ENCODE measurements around the gene UCHL5.

The UCHL5 gene

DNA sequence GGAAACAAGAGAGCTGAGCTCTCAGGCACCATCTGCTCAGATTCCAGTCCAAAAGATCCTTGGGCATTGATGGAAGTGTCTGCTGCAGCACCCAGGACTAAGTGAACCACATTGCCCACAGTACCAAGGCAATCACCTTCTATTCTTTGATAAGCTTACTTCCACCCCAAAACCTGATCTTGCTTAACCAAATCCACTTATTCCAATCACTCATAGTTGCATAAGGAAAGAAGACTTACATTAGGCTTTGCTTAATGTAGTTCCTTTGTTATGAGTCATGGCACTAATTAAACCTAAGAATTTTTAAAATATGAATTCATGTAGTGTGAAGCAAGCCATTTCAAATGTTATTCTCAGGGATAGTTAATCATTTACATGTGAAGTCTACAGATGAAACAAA lies 84.5 kb downstream of the UCHL5 start:
- Histone ChIP-seq H3K9ac (ENCODE audit: low read depth, low read length) (no peak overlapping the region), H3K36me3 (ENCODE audit: control insufficient read depth, insufficient read depth, low read length) (no peaks in the 10 kb centered on the region), H3K27me3 (ENCODE audit: control insufficient read depth, insufficient read depth, low read length) (no peaks in the 10 kb centered on the region), H3K4me3 (ENCODE audit: low read depth, low read length) (no peak overlapping the region), H3K9me3 (ENCODE audit: control insufficient read depth, insufficient read depth, low read length) (no peaks in the 10 kb centered on the region), H3K4me1 (ENCODE audit: control insufficient read depth, insufficient read depth, low read length) (peaks cover 6% of the 10 kb centered on the region)

DNA sequence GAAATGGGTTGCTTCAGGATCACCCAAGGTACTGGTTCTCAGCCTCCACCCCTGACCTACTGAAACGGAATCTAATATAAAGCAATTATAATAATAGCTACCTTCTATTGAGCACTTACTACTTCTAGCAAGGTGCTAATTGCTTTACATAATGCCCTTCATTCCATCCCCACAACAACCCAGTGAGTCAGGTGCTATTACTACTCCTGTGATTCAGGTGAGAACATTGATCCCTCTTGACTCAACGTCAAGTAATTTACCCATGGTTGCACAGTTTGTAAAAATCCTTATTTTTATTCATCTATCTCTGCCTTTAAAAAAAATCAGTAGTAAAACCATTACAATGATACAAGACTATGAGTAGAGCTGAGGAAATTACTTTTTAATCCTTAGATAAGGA lies 85.2 kb downstream of the UCHL5 start:
- no peaks in the 10 kb centered on the region for H3K27me3 ChIP-seq (ENCODE audit: control insufficient read depth, insufficient read depth, low read length)
- peaks cover 6% of the 10 kb centered on the region for H3K4me1 ChIP-seq (ENCODE audit: control insufficient read depth, insufficient read depth, low read length)
- H3K4me3 ChIP-seq (ENCODE audit: low read depth, low read length) = no peak overlapping the region
- no peaks in the 10 kb centered on the region for H3K9me3 ChIP-seq (ENCODE audit: control insufficient read depth, insufficient read depth, low read length)
- H3K36me3 ChIP-seq (ENCODE audit: control insufficient read depth, insufficient read depth, low read length) = no peaks in the 10 kb centered on the region
- H3K9ac ChIP-seq (ENCODE audit: low read depth, low read length) = no peak overlapping the region

DNA sequence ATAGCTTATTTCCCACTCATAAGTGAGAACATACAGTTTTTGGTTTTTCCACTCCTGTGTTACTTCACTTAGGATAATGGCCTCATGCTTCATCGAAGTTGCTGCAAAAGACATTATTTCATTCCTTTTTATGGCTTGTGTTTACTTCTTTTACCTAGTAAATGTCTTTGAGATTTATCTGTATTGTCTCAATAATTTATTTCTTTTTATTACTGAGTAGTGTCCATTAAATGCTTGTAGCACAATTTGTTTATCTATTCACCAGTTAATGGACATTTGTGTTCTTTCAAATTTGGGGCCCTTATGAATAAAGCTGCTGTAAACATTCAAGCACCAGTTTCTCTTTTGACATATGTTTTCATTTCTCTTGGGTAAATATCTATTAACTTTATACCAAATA lies 86.0 kb downstream of the UCHL5 start:
- Histone ChIP-seq H3K9ac (ENCODE audit: low read depth, low read length) (no peak overlapping the region), H3K4me1 (ENCODE audit: control insufficient read depth, insufficient read depth, low read length) (peaks cover 6% of the 10 kb centered on the region), H3K9me3 (ENCODE audit: control insufficient read depth, insufficient read depth, low read length) (no peaks in the 10 kb centered on the region), H3K4me3 (ENCODE audit: low read depth, low read length) (no peak overlapping the region), H3K36me3 (ENCODE audit: control insufficient read depth, insufficient read depth, low read length) (no peaks in the 10 kb centered on the region), H3K27me3 (ENCODE audit: control insufficient read depth, insufficient read depth, low read length) (no peaks in the 10 kb centered on the region)

DNA sequence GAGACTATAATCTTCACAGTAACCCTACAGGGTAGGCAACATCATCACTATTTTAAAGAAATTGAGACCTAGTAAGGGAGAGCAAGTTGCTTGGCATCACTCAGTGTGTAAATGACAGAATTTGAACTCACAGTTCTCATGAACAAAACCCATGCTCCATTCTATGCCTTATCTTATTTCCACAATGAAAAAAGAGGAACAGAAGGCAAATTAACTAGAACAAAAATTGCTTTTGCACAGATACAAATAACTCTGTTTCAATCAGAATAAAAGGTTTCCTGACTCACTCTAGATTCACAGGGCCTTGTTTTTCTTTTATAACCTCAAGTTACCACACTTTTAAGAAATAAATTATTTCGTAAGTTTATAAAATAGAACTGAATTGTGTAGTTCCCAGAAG lies 90.1 kb downstream of the UCHL5 start:
- no peak overlapping the region for H3K9ac ChIP-seq (ENCODE audit: low read depth, low read length)
- no peaks in the 10 kb centered on the region for H3K9me3 ChIP-seq (ENCODE audit: control insufficient read depth, insufficient read depth, low read length)
- no peaks in the 10 kb centered on the region for H3K36me3 ChIP-seq (ENCODE audit: control insufficient read depth, insufficient read depth, low read length)
- no peaks in the 10 kb centered on the region for H3K4me1 ChIP-seq (ENCODE audit: control insufficient read depth, insufficient read depth, low read length)
- no peak overlapping the region for H3K4me3 ChIP-seq (ENCODE audit: low read depth, low read length)
- H3K27me3 ChIP-seq (ENCODE audit: control insufficient read depth, insufficient read depth, low read length) = no peaks in the 10 kb centered on the region

DNA sequence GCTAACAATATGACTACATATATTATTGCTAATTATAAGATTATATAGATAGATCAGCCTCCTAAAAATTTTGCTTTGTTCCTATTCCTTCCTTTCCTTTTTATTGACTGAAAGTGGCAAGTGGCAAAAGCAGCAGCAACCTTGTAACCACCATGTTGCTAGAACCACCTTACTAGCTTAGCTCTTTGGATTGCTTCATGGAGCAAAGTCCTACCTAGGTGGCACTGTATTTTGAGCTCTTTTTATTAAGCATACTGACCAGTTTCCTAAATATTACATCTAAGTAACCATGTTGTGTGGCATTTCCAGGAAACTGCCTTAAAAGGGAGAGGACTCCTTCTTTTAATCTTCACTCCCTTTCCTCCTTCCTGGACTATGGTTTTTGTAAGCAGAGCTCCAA lies 90.8 kb downstream of the UCHL5 start:
- Histone ChIP-seq H3K4me1 (ENCODE audit: control insufficient read depth, insufficient read depth, low read length) (no peaks in the 10 kb centered on the region), H3K9ac (ENCODE audit: low read depth, low read length) (no peak overlapping the region), H3K4me3 (ENCODE audit: low read depth, low read length) (no peak overlapping the region), H3K27me3 (ENCODE audit: control insufficient read depth, insufficient read depth, low read length) (no peaks in the 10 kb centered on the region), H3K36me3 (ENCODE audit: control insufficient read depth, insufficient read depth, low read length) (no peaks in the 10 kb centered on the region), H3K9me3 (ENCODE audit: control insufficient read depth, insufficient read depth, low read length) (no peaks in the 10 kb centered on the region)

DNA sequence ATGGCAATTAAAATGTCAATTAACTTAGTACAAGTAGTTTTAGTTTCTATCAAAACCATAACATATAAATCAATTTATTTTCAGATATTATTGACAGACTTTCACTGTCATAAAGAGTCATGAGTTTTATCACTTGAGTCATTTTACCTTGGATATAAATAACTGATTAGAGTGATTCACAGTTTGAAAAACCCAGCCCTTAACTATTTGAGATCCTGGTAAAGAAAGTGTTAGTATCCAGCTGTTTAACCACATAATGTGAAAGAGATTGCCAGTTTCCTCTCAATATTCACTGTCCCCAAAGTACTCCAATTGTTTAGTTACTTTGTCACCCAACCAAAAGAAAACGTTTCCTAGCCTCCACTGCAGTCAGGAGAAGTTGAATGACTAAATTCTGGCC lies 91.3 kb downstream of the UCHL5 start:
- no peaks in the 10 kb centered on the region for H3K36me3 ChIP-seq (ENCODE audit: control insufficient read depth, insufficient read depth, low read length)
- H3K9me3 ChIP-seq (ENCODE audit: control insufficient read depth, insufficient read depth, low read length) = no peaks in the 10 kb centered on the region
- no peaks in the 10 kb centered on the region for H3K27me3 ChIP-seq (ENCODE audit: control insufficient read depth, insufficient read depth, low read length)
- H3K4me3 ChIP-seq (ENCODE audit: low read depth, low read length) = no peak overlapping the region
- H3K9ac ChIP-seq (ENCODE audit: low read depth, low read length) = no peak overlapping the region
- no peaks in the 10 kb centered on the region for H3K4me1 ChIP-seq (ENCODE audit: control insufficient read depth, insufficient read depth, low read length)

DNA sequence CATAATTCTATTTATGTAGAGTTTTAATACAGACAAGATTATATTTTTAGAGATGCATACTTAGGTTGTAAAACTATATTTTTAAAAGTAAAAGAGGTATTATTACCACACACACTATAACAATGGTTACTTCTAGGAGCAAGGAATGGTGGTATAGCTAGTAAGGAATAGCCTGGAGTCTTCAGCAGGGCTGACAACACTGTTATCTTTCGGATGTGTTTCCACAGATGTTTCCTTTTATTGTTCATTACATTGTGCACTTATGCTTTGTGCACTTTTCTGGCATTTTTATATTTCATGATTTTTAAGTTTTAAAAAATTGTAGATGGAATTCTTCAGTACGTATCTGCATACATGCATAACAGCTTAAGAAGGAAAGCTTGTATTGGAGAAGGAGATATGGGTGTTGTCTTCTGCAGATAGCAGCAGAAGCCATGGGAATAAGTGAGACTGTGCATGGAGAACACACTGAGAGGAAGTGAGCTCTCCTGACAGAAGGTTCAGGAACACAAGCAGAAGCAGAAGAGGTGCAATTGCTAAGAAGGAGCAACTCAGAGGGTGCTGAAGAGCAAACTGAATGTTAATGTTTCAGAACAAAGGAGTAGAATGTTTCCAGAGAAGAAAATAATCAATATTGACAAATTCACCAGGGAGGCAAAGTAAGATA lies 91.8 kb downstream of the UCHL5 start:
- Histone ChIP-seq H3K4me1 (ENCODE audit: control insufficient read depth, insufficient read depth, low read length) (no peaks in the 10 kb centered on the region), H3K9me3 (ENCODE audit: control insufficient read depth, insufficient read depth, low read length) (no peaks in the 10 kb centered on the region), H3K9ac (ENCODE audit: low read depth, low read length) (no peak overlapping the region), H3K27me3 (ENCODE audit: control insufficient read depth, insufficient read depth, low read length) (no peaks in the 10 kb centered on the region), H3K4me3 (ENCODE audit: low read depth, low read length) (no peak overlapping the region), H3K36me3 (ENCODE audit: control insufficient read depth, insufficient read depth, low read length) (no peaks in the 10 kb centered on the region)

DNA sequence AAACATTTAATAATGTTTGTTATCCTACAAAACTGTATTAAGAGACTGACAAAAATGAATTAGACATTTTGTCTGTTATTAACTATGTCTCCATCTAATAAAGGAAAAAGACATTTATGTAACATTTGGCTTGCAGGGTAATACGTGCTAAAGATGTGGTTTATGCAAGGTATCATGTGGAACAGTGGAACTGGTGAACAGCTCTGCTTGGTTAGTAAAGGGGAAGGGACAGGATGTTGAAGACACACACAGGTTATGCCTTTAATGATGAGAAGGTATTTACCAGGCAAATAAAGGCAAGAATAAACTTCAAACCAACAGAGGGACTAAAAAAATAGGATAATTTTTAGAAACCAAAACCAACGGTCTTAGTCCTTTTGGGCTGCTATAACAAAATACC lies 93.1 kb downstream of the UCHL5 start:
- Histone ChIP-seq H3K9me3 (ENCODE audit: control insufficient read depth, insufficient read depth, low read length) (no peaks in the 10 kb centered on the region), H3K36me3 (ENCODE audit: control insufficient read depth, insufficient read depth, low read length) (no peaks in the 10 kb centered on the region), H3K27me3 (ENCODE audit: control insufficient read depth, insufficient read depth, low read length) (no peaks in the 10 kb centered on the region), H3K4me3 (ENCODE audit: low read depth, low read length) (no peak overlapping the region), H3K9ac (ENCODE audit: low read depth, low read length) (no peak overlapping the region), H3K4me1 (ENCODE audit: control insufficient read depth, insufficient read depth, low read length) (no peaks in the 10 kb centered on the region)

DNA sequence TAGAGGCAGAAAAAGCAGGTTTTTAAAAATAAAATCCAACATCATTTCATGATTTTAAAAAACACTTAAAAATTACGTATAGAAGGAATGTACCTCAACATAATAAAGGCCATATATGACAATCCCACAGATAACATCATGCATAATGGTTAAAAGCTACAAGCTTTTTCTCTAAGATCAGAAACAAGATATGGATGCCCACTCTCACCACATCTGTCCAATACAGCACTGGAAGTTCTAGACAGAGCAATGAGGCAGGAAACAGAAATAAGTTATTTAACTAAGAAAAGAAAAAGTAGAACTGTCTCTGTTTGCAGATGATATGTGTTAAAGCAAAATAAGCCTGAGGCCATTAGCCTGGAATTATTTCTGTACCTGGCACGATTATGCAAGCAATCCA lies 96.3 kb downstream of the UCHL5 start:
- H3K9me3 ChIP-seq (ENCODE audit: control insufficient read depth, insufficient read depth, low read length) = no peaks in the 10 kb centered on the region
- no peak overlapping the region for H3K4me3 ChIP-seq (ENCODE audit: low read depth, low read length)
- no peaks in the 10 kb centered on the region for H3K36me3 ChIP-seq (ENCODE audit: control insufficient read depth, insufficient read depth, low read length)
- no peaks in the 10 kb centered on the region for H3K4me1 ChIP-seq (ENCODE audit: control insufficient read depth, insufficient read depth, low read length)
- no peak overlapping the region for H3K9ac ChIP-seq (ENCODE audit: low read depth, low read length)
- no peaks in the 10 kb centered on the region for H3K27me3 ChIP-seq (ENCODE audit: control insufficient read depth, insufficient read depth, low read length)
